OCI-LY3 (cell line): ENCODE results near the gene MTMR1.

Experiments used
- H2AFZ ChIP-seq: fragments of 200-600, 300-600 bp; shearing (Covaris generic); 2 replicates; pipeline ENCODE4 v1.6.0; 2014; ENCODE audit warnings: antibody characterized with exemption, low read depth, low read length
- H3K27ac ChIP-seq: fragments of 200-600, 300-600 bp; sonication (generic); 2 replicates; pipeline ENCODE4 v1.5.1; 2014; ENCODE audit warnings: mild to moderate bottlenecking, low read length, moderate library complexity, mixed read lengths
- H3K27me3 ChIP-seq: fragments of 200-600, 300-600 bp; sonication (generic); 2 replicates; pipeline ENCODE4 v1.6.1; 2014; ENCODE audit warnings: low read depth, low read length, mixed read lengths
- H3K36me3 ChIP-seq: fragments of 200-600, 300-600 bp; sonication (generic); replicated peaks from 2 replicates; pipeline ENCODE3; 2014; ENCODE audit warnings: low read depth, low read length, mixed read lengths
- H3K4me1 ChIP-seq: fragments of 300-600, 200-600 bp; sonication (generic); 2 replicates; pipeline ENCODE4 v1.6.1; 2014; ENCODE audit warnings: low read length, mixed read lengths
- H3K4me2 ChIP-seq: fragments of 200-600, 300-600 bp; sonication (generic); 2 replicates; pipeline ENCODE4 v1.6.1; 2014; ENCODE audit warnings: low read length, mixed read lengths
- H3K4me3 ChIP-seq: fragments of 300-600, 200-600 bp; sonication (generic); 2 replicates; pipeline ENCODE4 v1.5.1; 2014; ENCODE audit warnings: antibody characterized with exemption, mild to moderate bottlenecking, low read length, moderate library complexity
- H3K79me2 ChIP-seq: fragments of 300-600, 200-600 bp; shearing (Covaris generic); 2 replicates; pipeline ENCODE4 v1.6.1; 2014; ENCODE audit warnings: mild to moderate bottlenecking, low read length, mixed read lengths
- H3K9ac ChIP-seq: fragments of 300-600, 200-600 bp; shearing (Covaris generic); 2 replicates; pipeline ENCODE4 v1.6.0; 2014; ENCODE audit warnings: mild to moderate bottlenecking, low read length, moderate library complexity
- H3K9me3 ChIP-seq: fragments of 200-600, 300-600 bp; shearing (Covaris generic); 2 replicates; pipeline ENCODE4 v1.6.1; 2014; ENCODE audit warnings: low read length, mixed read lengths; ENCODE audit not compliant: insufficient read depth
- H4K20me1 ChIP-seq: fragments of 200-600, 300-600 bp; sonication (generic); 2 replicates; pipeline ENCODE4 v1.6.1; 2016; ENCODE audit warnings: low read length, mixed read lengths; ENCODE audit not compliant: insufficient read depth
- EZH2phosphoT487 ChIP-seq: fragments of 200-600 bp; shearing (Covaris generic); IDR thresholded peaks from 2 replicates; pipeline ENCODE4 v1.6.1; 2018; ENCODE audit warnings: antibody characterized with exemption, mixed run types, low read depth
- TF ChIP-seq, protein P1 (sequence below): fragments of 200-600, 300-600 bp; sonication (generic); IDR thresholded peaks from 2 replicates; pipeline ENCODE4 v1.5.1; 2014; ENCODE audit warnings: antibody characterized with exemption, low read length, low read depth

MTMR1 gene

DNA sequence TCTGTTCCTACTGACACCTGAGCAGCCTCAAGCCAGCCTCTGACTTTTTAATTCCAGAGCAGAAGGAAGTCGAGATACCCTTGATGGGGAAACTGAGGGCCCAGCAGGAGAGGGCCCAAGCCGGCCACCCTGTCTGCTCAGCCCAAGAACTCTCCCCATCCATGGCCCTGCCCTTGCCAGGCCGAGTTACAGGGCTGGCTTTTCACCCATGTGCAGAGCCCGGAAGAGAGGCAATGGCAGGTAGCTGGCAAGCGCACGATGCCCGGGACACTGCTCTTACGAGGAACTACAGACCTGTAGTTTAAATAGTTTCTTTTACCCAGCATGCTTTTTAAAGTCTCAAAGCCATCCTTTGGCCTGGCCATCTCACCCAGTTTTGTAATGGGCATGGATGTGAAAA is 79.9 kb downstream of the MTMR1 start:
- Histone ChIP-seq H3K9me3 (no peaks in the 10 kb centered on the region), H3K4me3 (no peak overlapping the region), H2AFZ (no peak overlapping the region), H3K36me3 (no peaks in the 10 kb centered on the region), H3K27ac (no peak overlapping the region), H4K20me1 (no peaks in the 10 kb centered on the region), H3K4me1 (no peaks in the 10 kb centered on the region; the same call in 1 of the 2 replicates), H3K9ac (no peak overlapping the region), H3K79me2 (no peaks in the 10 kb centered on the region), H3K27me3 (no peaks in the 10 kb centered on the region), H3K4me2 (no peak overlapping the region)
- no peak for TF ChIP-seq EZH2phosphoT487
- TF ChIP-seq, protein P1, sequence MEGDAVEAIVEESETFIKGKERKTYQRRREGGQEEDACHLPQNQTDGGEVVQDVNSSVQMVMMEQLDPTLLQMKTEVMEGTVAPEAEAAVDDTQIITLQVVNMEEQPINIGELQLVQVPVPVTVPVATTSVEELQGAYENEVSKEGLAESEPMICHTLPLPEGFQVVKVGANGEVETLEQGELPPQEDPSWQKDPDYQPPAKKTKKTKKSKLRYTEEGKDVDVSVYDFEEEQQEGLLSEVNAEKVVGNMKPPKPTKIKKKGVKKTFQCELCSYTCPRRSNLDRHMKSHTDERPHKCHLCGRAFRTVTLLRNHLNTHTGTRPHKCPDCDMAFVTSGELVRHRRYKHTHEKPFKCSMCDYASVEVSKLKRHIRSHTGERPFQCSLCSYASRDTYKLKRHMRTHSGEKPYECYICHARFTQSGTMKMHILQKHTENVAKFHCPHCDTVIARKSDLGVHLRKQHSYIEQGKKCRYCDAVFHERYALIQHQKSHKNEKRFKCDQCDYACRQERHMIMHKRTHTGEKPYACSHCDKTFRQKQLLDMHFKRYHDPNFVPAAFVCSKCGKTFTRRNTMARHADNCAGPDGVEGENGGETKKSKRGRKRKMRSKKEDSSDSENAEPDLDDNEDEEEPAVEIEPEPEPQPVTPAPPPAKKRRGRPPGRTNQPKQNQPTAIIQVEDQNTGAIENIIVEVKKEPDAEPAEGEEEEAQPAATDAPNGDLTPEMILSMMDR: no peak

DNA sequence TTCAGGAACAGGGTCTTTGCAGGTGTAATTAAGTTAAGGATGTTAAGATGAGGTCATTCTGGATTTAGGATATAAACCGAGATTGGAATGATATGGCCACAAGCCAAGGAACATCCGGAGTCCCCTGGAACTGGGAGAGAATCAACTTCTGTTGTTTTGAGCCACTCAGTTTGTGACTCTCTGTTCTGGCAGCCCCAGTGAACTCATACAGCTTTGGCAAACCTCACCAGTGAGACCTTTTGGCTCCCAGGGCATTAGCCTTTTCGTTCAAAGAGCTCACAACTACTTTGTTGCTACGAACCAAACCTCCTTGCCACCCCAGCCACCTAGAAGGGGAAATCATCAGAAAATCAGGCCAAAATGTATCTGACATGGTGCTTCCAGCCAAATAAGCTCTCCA is 80.4 kb downstream of the MTMR1 start:
- Histone ChIP-seq H3K36me3 (no peaks in the 10 kb centered on the region), H3K4me1 (no peaks in the 10 kb centered on the region; the same call in 1 of the 2 replicates), H3K79me2 (no peaks in the 10 kb centered on the region), H3K9ac (no peak overlapping the region), H3K4me3 (no peak overlapping the region), H3K9me3 (no peaks in the 10 kb centered on the region), H2AFZ (no peak overlapping the region), H3K27ac (no peak overlapping the region), H3K4me2 (no peak overlapping the region), H3K27me3 (no peaks in the 10 kb centered on the region), H4K20me1 (no peaks in the 10 kb centered on the region)
- TF ChIP-seq EZH2phosphoT487: no peak
- TF ChIP-seq, protein P1: no peak

DNA sequence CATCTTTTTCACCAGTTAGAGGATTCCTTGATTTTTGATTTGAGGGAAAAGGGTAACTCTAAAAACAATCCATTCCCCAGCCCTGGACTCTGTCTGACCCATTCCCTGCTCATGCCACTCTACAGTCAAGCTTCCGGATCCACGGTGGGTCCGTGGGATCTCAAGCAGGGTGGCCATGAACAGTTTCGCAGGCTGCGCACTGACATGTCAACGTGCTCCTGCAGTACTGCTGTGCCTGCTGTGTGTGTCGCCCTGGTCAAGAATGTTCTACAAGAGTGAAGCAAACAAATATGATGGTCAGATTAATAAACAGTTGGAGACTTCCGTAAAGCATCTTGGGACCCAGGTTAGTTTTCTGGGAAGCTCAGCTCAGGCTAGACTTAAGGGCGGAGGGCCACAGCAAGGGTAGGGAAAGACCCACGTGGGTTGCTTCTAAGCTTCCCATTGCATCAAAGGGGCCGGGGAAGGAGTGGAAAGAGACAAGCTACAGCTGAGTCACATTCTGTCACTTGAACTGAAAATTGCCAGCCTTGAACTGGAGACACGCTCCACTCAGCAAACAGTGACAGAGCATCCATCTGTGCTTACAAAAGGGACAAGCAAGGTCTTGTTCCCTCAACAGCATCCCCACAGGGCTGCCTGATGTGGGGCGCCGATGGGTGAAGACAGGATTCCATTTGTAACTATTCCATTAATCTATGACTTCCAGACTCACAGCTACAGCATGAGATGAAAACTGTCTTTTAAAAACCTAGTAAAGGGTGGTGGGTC is 81.8 kb downstream of the MTMR1 start:
- H3K9me3 ChIP-seq: no peaks in the 10 kb centered on the region
- H4K20me1 ChIP-seq: no peaks in the 10 kb centered on the region
- H3K27me3 ChIP-seq: no peaks in the 10 kb centered on the region
- H3K36me3 ChIP-seq: no peaks in the 10 kb centered on the region
- no peaks in the 10 kb centered on the region; the same call in 1 of the 2 replicates for H3K4me1 ChIP-seq
- H2AFZ ChIP-seq: no peak overlapping the region
- no peak overlapping the region for H3K4me2 ChIP-seq
- H3K4me3 ChIP-seq: no peak overlapping the region
- H3K9ac ChIP-seq: no peak overlapping the region
- no peaks in the 10 kb centered on the region for H3K79me2 ChIP-seq
- no peak overlapping the region for H3K27ac ChIP-seq
- TF ChIP-seq, protein P1: no peak
- TF ChIP-seq EZH2phosphoT487: no peak

DNA sequence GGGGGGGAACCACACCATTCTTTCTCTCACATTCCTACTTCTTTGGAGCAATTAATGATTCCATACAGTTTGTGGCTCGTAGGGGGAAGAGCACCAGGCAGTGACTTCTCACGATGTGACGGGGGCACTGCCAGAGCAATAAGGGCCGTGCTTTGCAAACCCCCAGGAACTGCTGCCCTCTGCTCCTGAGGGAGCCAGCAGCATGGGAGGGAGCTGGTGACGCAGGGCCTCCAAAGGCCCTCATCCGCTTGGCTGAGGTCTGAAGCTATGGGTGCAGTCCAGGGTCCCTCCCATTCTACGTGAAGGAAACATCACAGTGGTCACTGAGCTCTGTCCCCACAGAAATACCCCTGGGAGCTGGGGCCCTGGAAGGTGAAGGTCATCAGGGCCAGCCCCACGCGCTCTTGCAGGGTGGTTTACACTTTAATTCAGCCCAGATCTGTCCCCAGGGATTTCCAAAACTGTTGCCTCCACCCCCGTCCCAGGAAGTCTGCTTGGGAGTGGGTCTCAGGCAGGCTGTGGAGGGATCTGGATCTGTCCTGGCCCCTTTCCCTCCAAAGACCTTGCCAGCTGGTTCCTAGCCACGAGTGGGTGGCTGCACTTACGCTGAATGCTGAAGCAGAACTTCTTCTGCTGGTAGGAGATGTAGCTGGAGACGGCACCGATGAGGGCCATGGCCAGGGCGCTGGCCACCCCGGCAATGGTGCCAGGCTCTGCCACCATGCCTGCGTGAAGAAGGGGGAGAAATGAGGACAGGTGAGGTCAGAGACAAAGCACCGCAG is 82.6 kb downstream of the MTMR1 start:
- Histone ChIP-seq H3K9me3 (no peaks in the 10 kb centered on the region), H3K9ac (no peak overlapping the region), H3K36me3 (no peaks in the 10 kb centered on the region), H4K20me1 (no peaks in the 10 kb centered on the region), H3K27me3 (no peaks in the 10 kb centered on the region), H3K4me2 (no peak overlapping the region), H3K79me2 (no peaks in the 10 kb centered on the region), H3K4me1 (peaks cover 6% of the 10 kb centered on the region), H3K4me3 (no peak overlapping the region), H2AFZ (no peak overlapping the region), H3K27ac (no peak overlapping the region)
- no peak for TF ChIP-seq EZH2phosphoT487
- TF ChIP-seq, protein P1: no peak
